HepG2 (cell line): ENCODE measurements around the gene EMILIN1. TPM values are rescaled to one million over a fixed set of nuclear protein-coding genes. Genes with fewer than 3 reads are reported as not detected.

Source experiments
- ATAC-seq: fragments of 200-7000 bp; cut with Tn5 transposase; 3 replicates; pipeline ENCODE4 v1.9.1; 2020; ENCODE audit warnings: mild to moderate bottlenecking, moderate library complexity
- BruUV-seq: library from RNA; stranded (reverse); fragments of 400-500 nt; replicated peaks from 2 replicates; lab custom pipeline; 2021; lab: Mats Ljungman, UMichigan
- CTCF ChIA-PET: fragments of 300-600 bp; formaldehyde crosslinking; extraction: SDS; loops from one replicate; lab custom pipeline; 2021; ENCODE audit warnings: low total read pairs, inconsistent platforms, low intra/inter-chr PET ratio; lab: Yijun Ruan, JAX
- POLR2A ChIA-PET: fragments of 350-600 bp; sonication (Branson Sonifier 250); formaldehyde crosslinking; loops from one replicate; lab custom pipeline; 2020; ENCODE audit warnings: antibody characterized with exemption, inconsistent platforms; lab: Yijun Ruan, JAX
- DNase-seq: peaks from one replicate; pipeline ENCODE4 v3.0.0-alpha.2; 2015; ENCODE audit warnings: low spot score
- FAIRE-seq: peaks from 3 replicates; lab custom pipeline; 2011; peaks lifted over from hg19 to GRCh38; lab: Jason Lieb, UNC
- H2AFZ ChIP-seq: one replicate; pipeline ENCODE4 v1.6.1; 2011; ENCODE audit warnings: low read length, inconsistent platforms
- H3K27ac ChIP-seq: fragments of 300-600 bp; 3 replicates; pipeline ENCODE4 v1.8.0; 2011; ENCODE audit warnings: mixed run types, mild to moderate bottlenecking, mixed read lengths, low read length, inconsistent platforms; ENCODE audit not compliant: insufficient read depth; ENCODE audit errors: extremely low read length
- H3K27me3 ChIP-seq, 2 experiments: fragments of 200-600 bp in 1 of 2; 2 replicates in 1 of 2; 3 replicates in 1 of 2; pipeline versions ENCODE4 v1.6.0 to v1.8.0; 2011; ENCODE audit warnings: low read length in 2 of 2, mild to moderate bottlenecking in 2 of 2, moderate library complexity in 2 of 2, inconsistent platforms in 1 of 2; ENCODE audit not compliant: insufficient read depth in 2 of 2, control insufficient read depth in 1 of 2
- H3K36me3 ChIP-seq, 2 experiments: fragments of 200-600 bp in 1 of 2; replicated peaks in 1 of 2; 2 replicates in 1 of 2; 3 replicates in 1 of 2; pipeline versions ENCODE4 v1.5.1 to v1.8.0; 2011; ENCODE audit warnings: low read length in 2 of 2, inconsistent platforms in 1 of 2; ENCODE audit not compliant: insufficient read depth in 2 of 2, control insufficient read depth in 1 of 2
- H3K4me1 ChIP-seq: 2 replicates; pipeline ENCODE4 v1.5.1; 2012; ENCODE audit warnings: low read length, inconsistent platforms; ENCODE audit not compliant: insufficient read depth
- H3K4me2 ChIP-seq: 2 replicates; pipeline ENCODE4 v1.6.0; 2011; ENCODE audit warnings: low read depth, low read length, inconsistent platforms
- H3K4me3 ChIP-seq, 3 experiments: fragments of 200-600 bp in 1 of 3; sonication (generic), shearing (Covaris generic) in 1 of 3; replicated peaks in 1 of 3; 2 replicates each; pipeline ENCODE4 v1.5.1; 2011 to 2016; ENCODE audit warnings: low read length in 3 of 3, inconsistent platforms in 2 of 3, low read depth in 2 of 3, mild to moderate bottlenecking in 2 of 3, control low read depth in 1 of 3, mixed read lengths in 1 of 3; ENCODE audit not compliant: insufficient read depth in 1 of 3
- H3K79me2 ChIP-seq: one replicate; pipeline ENCODE4 v1.6.1; 2011; ENCODE audit warnings: low read length, inconsistent platforms; ENCODE audit not compliant: insufficient read depth
- H3K9ac ChIP-seq: 2 replicates; pipeline ENCODE4 v1.6.0; 2011; ENCODE audit warnings: mild to moderate bottlenecking, low read depth, low read length, inconsistent platforms; ENCODE audit not compliant: insufficient read depth
- H3K9me3 ChIP-seq: 2 replicates; pipeline ENCODE4 v1.5.1; 2012; ENCODE audit warnings: mild to moderate bottlenecking, low read length
- H4K20me1 ChIP-seq: 2 replicates; pipeline ENCODE4 v1.6.0; 2011; ENCODE audit warnings: inconsistent platforms, mild to moderate bottlenecking, low read length, moderate library complexity; ENCODE audit not compliant: insufficient read depth
- HNF4A ChIP-seq: sonication (generic); formaldehyde crosslinking; IDR thresholded peaks from 2 replicates; pipeline ENCODE4 v1.4.0; 2020; ENCODE audit warnings: missing genetic modification reagents
- MYNN ChIP-seq: sonication (generic); formaldehyde crosslinking; IDR thresholded peaks from 2 replicates; pipeline ENCODE4 v1.4.0; 2020; ENCODE audit warnings: mild to moderate bottlenecking, low read depth, missing genetic modification reagents
- ZNF124 ChIP-seq: sonication (generic); formaldehyde crosslinking; IDR thresholded peaks from 2 replicates; pipeline ENCODE4 v1.4.0; 2020; ENCODE audit warnings: missing genetic modification reagents
- ZNF260 ChIP-seq: sonication (generic); formaldehyde crosslinking; IDR thresholded peaks from 2 replicates; pipeline ENCODE4 v1.4.0; 2020; ENCODE audit warnings: missing genetic modification reagents, low read depth, mild to moderate bottlenecking, borderline replicate concordance
- ZNF550 ChIP-seq: sonication (generic); formaldehyde crosslinking; IDR thresholded peaks from 2 replicates; pipeline ENCODE4 v1.4.0; 2020; ENCODE audit warnings: mild to moderate bottlenecking, missing genetic modification reagents, borderline replicate concordance
- WGBS: methylation state at CpG from one replicate; pipeline ENCODE4 v1.1.6; 2017; ENCODE audit warnings: low lambda C conversion rate; 5-methylcytosine and 5-hydroxymethylcytosine counted together
- in situ Hi-C: cut with HindIII; loops from 2 replicates; pipeline ENCODE4 v1.10.0; 2017; ENCODE audit warnings: low pct_unique_long_range_greater_than_20kb; ENCODE audit not compliant: extremely low pct_ligation_motif_present
- intact Hi-C: fragments of 100-400 bp; cut with micrococcal nuclease; formaldehyde crosslinking; loops from one replicate; pipeline ENCODE4 v1.10.0; 2022; ENCODE audit not compliant: unreplicated experiment
- polyA plus RNA-seq, 8 experiments: library from polyadenylated mRNA; depleted of rRNA in 3 of 8; stranded (reverse) in 7 of 8; unstranded in 1 of 8; fragments of >200 nt; fragmentation: Illumina TruSeq in 4 of 8; extraction: Trizol in 4 of 8; gene quantifications; 2 replicates each; pipeline versions ENCODE4 v1.2.1 to v1.2.3, GENCODE V29; 2011 to 2016; ENCODE audit warnings: low read depth in 4 of 8, missing spikeins in 1 of 8, mixed read lengths in 1 of 8; ENCODE audit not compliant: insufficient read depth in 1 of 8
- total RNA-seq, 5 experiments: library from RNA; depleted of rRNA; stranded (reverse); fragments of >200 nt; fragmentation: Illumina TruSeq; extraction: Trizol; gene quantifications; 2 replicates each; pipeline ENCODE4 v1.2.3, GENCODE V29; 2016; ENCODE audit warnings: low read depth in 1 of 5
- TF ChIP-seq, protein P1 (sequence below): sonication (generic); formaldehyde crosslinking; IDR thresholded peaks from 2 replicates; pipeline ENCODE4 v1.8.1; 2022; ENCODE audit warnings: mild to moderate bottlenecking, missing genetic modification reagents

EMILIN1 gene
- total and polyA plus RNA-seq, 2 of the 13 experiments (the other 11 are each of a cell fraction or from before 2014, with no cell fraction given) = 8.1 to 9.7 TPM

- no peak for TF ChIP-seq HNF4A (CRISPR knock-in tag)
- no peak for TF ChIP-seq MYNN
These were observed 56.5 kb downstream of the EMILIN1 start (continued) for GRCh38 chr2:27134781-27135477.

- Histone ChIP-seq H2AFZ (no peak overlapping the region), H3K27me3 (peaks cover 6 to 21% of the 10 kb centered on the region in 2 experiments; a peak in 3 of 5 replicates), H4K20me1 (no peaks in the 10 kb centered on the region; the same call in 1 of the 2 replicates), H3K4me2 (no peak overlapping the region), H3K9me3 (no peaks in the 10 kb centered on the region), H3K79me2 (peaks cover 22% of the 10 kb centered on the region), H3K9ac (no peak overlapping the region), H3K4me1 (peaks cover 53% of the 10 kb centered on the region), H3K36me3 (peaks cover 20 to 29% of the 10 kb centered on the region in 2 experiments), H3K27ac (no peak overlapping the region), H3K4me3 (no peak overlapping the region)
- BruUV-seq = no TSS peak
- WGBS = 91% methylated on average over 12 of the region's 12 CpGs
- ChIA-PET POLR2A (interaction anchor here (1.4 to 1.6 kb wide), 2 partner anchors 13 to 33 kb away, joined by 4 read pairs; partner anchors contain the start of gene TCF23), CTCF (no interaction called here)
- FAIRE-seq (peak; percentile 15), ATAC-seq (no peak), DNase-seq (no peak)
- in situ Hi-C loops = no loop called here
- TF ChIP-seq, protein P1, sequence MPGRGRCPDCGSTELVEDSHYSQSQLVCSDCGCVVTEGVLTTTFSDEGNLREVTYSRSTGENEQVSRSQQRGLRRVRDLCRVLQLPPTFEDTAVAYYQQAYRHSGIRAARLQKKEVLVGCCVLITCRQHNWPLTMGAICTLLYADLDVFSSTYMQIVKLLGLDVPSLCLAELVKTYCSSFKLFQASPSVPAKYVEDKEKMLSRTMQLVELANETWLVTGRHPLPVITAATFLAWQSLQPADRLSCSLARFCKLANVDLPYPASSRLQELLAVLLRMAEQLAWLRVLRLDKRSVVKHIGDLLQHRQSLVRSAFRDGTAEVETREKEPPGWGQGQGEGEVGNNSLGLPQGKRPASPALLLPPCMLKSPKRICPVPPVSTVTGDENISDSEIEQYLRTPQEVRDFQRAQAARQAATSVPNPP (CRISPR knock-in tag) = no peak
- 0 out of 2 replicates have a peak, but pooled peaks have one; percentile 45 for TF ChIP-seq ZNF260
- no peak for TF ChIP-seq ZNF124 (CRISPR knock-in tag)
- TF ChIP-seq ZNF550 (CRISPR knock-in tag) = 0 out of 2 replicates have a peak, but pooled peaks have one; percentile 46
- TF ChIP-seq, all 625 proteins: peak for 2
- intact Hi-C loops = loop anchor here (2.0 kb wide), 1 partner anchor 55 kb away; no protein-coding TSS in a partner anchor
These were observed 57.1 kb downstream of the EMILIN1 start for GRCh38 chr2:27135478-27135955.

Other genes starting within 250 kb of the EMILIN1 start
- gene DPYSL5, start 230.5 kb upstream of the EMILIN1 start, total RNA-seq (2016; rRNA removed; fragmentation: Illumina TruSeq; extraction: Trizol) = not detected in 2 replicates
- gene DPYSL5, start 230.5 kb upstream of the EMILIN1 start, polyA plus RNA-seq (2011; rRNA removed) = 0.03 and 0.15 TPM in 2 replicates
- 0.20 and 0.31 TPM in 2 replicates for gene MAPRE3, start 108.0 kb upstream of the EMILIN1 start, total RNA-seq (2016; rRNA removed; fragmentation: Illumina TruSeq; extraction: Trizol)
- gene MAPRE3, start 108.0 kb upstream of the EMILIN1 start, polyA plus RNA-seq (2011; rRNA removed) = 0.73 and 0.91 TPM in 2 replicates
- 28.0 and 58.3 TPM in 2 replicates for gene TMEM214, start 45.6 kb upstream of the EMILIN1 start, total RNA-seq (2016; rRNA removed; fragmentation: Illumina TruSeq; extraction: Trizol)
- 132 and 137 TPM in 2 replicates for gene TMEM214, start 45.6 kb upstream of the EMILIN1 start, polyA plus RNA-seq (2011; rRNA removed)
- gene AGBL5, start 26.9 kb upstream of the EMILIN1 start, total RNA-seq (2016; rRNA removed; fragmentation: Illumina TruSeq; extraction: Trizol) = 48.6 and 55.9 TPM in 2 replicates
- 63.6 and 73.3 TPM in 2 replicates for gene AGBL5, start 26.9 kb upstream of the EMILIN1 start, polyA plus RNA-seq (2011; rRNA removed)
- gene OST4, start 7.0 kb upstream of the EMILIN1 start, total RNA-seq (2016; rRNA removed; fragmentation: Illumina TruSeq; extraction: Trizol) = 498 and 508 TPM in 2 replicates
- 491 and 584 TPM in 2 replicates for gene OST4, start 7.0 kb upstream of the EMILIN1 start, polyA plus RNA-seq (2011; rRNA removed)
- gene KHK, start 8.2 kb downstream of the EMILIN1 start, total RNA-seq (2016; rRNA removed; fragmentation: Illumina TruSeq; extraction: Trizol) = 29.9 and 40.9 TPM in 2 replicates
- gene KHK, start 8.2 kb downstream of the EMILIN1 start, polyA plus RNA-seq (2011; rRNA removed) = 99.2 and 139 TPM in 2 replicates
- gene CGREF1, start 40.5 kb downstream of the EMILIN1 start, total RNA-seq (2016; rRNA removed; fragmentation: Illumina TruSeq; extraction: Trizol) = 7.0 and 13.9 TPM in 2 replicates
- 23.4 and 30.8 TPM in 2 replicates for gene CGREF1, start 40.5 kb downstream of the EMILIN1 start, polyA plus RNA-seq (2011; rRNA removed)
- 0.04 TPM in 1 of 2 replicates, not detected in the other for gene ABHD1, start 45.2 kb downstream of the EMILIN1 start, total RNA-seq (2016; rRNA removed; fragmentation: Illumina TruSeq; extraction: Trizol)
- 0.81 and 0.85 TPM in 2 replicates for gene ABHD1, start 45.2 kb downstream of the EMILIN1 start, polyA plus RNA-seq (2011; rRNA removed)
- gene PREB, start 56.0 kb downstream of the EMILIN1 start, total RNA-seq (2016; rRNA removed; fragmentation: Illumina TruSeq; extraction: Trizol) = 112 and 119 TPM in 2 replicates
- 192 and 208 TPM in 2 replicates for gene PREB, start 56.0 kb downstream of the EMILIN1 start, polyA plus RNA-seq (2011; rRNA removed)
- gene PRR30, start 60.8 kb downstream of the EMILIN1 start, total RNA-seq (2016; rRNA removed; fragmentation: Illumina TruSeq; extraction: Trizol) = not detected in 2 replicates
- gene PRR30, start 60.8 kb downstream of the EMILIN1 start, polyA plus RNA-seq (2011; rRNA removed) = not detected in 2 replicates
- gene TCF23, start 70.4 kb downstream of the EMILIN1 start, total RNA-seq (2016; rRNA removed; fragmentation: Illumina TruSeq; extraction: Trizol) = 0.02 and 0.04 TPM in 2 replicates
- 1.4 TPM in 2 replicates for gene TCF23, start 70.4 kb downstream of the EMILIN1 start, polyA plus RNA-seq (2011; rRNA removed)
- gene ATRAID, start 133.4 kb downstream of the EMILIN1 start, total RNA-seq (2016; rRNA removed; fragmentation: Illumina TruSeq; extraction: Trizol) = 130 and 207 TPM in 2 replicates
- 280 and 382 TPM in 2 replicates for gene ATRAID, start 133.4 kb downstream of the EMILIN1 start, polyA plus RNA-seq (2011; rRNA removed)
- gene SLC5A6, start 133.7 kb downstream of the EMILIN1 start, total RNA-seq (2016; rRNA removed; fragmentation: Illumina TruSeq; extraction: Trizol) = 73.9 and 135 TPM in 2 replicates
- 417 and 462 TPM in 2 replicates for gene SLC5A6, start 133.7 kb downstream of the EMILIN1 start, polyA plus RNA-seq (2011; rRNA removed)
- gene CAD, start 138.8 kb downstream of the EMILIN1 start, total RNA-seq (2016; rRNA removed; fragmentation: Illumina TruSeq; extraction: Trizol) = 21.5 and 21.7 TPM in 2 replicates
- 37.0 and 43.1 TPM in 2 replicates for gene CAD, start 138.8 kb downstream of the EMILIN1 start, polyA plus RNA-seq (2011; rRNA removed)
- 0.38 TPM in 1 of 2 replicates, not detected in the other for gene SLC30A3, start 184.4 kb downstream of the EMILIN1 start, total RNA-seq (2016; rRNA removed; fragmentation: Illumina TruSeq; extraction: Trizol)
- gene SLC30A3, start 184.4 kb downstream of the EMILIN1 start, polyA plus RNA-seq (2011; rRNA removed) = 0.79 and 1.0 TPM in 2 replicates
- gene DNAJC5G, start 196.8 kb downstream of the EMILIN1 start, total RNA-seq (2016; rRNA removed; fragmentation: Illumina TruSeq; extraction: Trizol) = not detected in 2 replicates
- gene DNAJC5G, start 196.8 kb downstream of the EMILIN1 start, polyA plus RNA-seq (2011; rRNA removed) = 0.05 and 0.07 TPM in 2 replicates
- gene TRIM54, start 203.8 kb downstream of the EMILIN1 start, total RNA-seq (2016; rRNA removed; fragmentation: Illumina TruSeq; extraction: Trizol) = 0.07 TPM in 1 of 2 replicates, not detected in the other
- 0.13 and 0.14 TPM in 2 replicates for gene TRIM54, start 203.8 kb downstream of the EMILIN1 start, polyA plus RNA-seq (2011; rRNA removed)
- gene UCN, start 229.8 kb downstream of the EMILIN1 start, total RNA-seq (2016; rRNA removed; fragmentation: Illumina TruSeq; extraction: Trizol) = 0.36 and 1.2 TPM in 2 replicates
- gene UCN, start 229.8 kb downstream of the EMILIN1 start, polyA plus RNA-seq (2011; rRNA removed) = 2.3 and 2.6 TPM in 2 replicates
- 37.0 and 48.9 TPM in 2 replicates for gene MPV17, start 244.5 kb downstream of the EMILIN1 start, total RNA-seq (2016; rRNA removed; fragmentation: Illumina TruSeq; extraction: Trizol)
- 119 and 129 TPM in 2 replicates for gene MPV17, start 244.5 kb downstream of the EMILIN1 start, polyA plus RNA-seq (2011; rRNA removed)